Measurements from ENCODE around the gene RNU4-1. TPM values are rescaled to one million over a fixed set of nuclear protein-coding genes. Genes with fewer than 3 reads are reported as not detected.
A peak's percentile ranks its signal among the peaks of the same experiment; 100 is the strongest.

Gene RNU4-1
- total and polyA plus RNA-seq, 9 of the 15 experiments (the other 6 are each of a cell fraction or from before 2014, with no cell fraction given) = under 0.01 to 19,719 (median 3,563) TPM; not detected in 4

DNA sequence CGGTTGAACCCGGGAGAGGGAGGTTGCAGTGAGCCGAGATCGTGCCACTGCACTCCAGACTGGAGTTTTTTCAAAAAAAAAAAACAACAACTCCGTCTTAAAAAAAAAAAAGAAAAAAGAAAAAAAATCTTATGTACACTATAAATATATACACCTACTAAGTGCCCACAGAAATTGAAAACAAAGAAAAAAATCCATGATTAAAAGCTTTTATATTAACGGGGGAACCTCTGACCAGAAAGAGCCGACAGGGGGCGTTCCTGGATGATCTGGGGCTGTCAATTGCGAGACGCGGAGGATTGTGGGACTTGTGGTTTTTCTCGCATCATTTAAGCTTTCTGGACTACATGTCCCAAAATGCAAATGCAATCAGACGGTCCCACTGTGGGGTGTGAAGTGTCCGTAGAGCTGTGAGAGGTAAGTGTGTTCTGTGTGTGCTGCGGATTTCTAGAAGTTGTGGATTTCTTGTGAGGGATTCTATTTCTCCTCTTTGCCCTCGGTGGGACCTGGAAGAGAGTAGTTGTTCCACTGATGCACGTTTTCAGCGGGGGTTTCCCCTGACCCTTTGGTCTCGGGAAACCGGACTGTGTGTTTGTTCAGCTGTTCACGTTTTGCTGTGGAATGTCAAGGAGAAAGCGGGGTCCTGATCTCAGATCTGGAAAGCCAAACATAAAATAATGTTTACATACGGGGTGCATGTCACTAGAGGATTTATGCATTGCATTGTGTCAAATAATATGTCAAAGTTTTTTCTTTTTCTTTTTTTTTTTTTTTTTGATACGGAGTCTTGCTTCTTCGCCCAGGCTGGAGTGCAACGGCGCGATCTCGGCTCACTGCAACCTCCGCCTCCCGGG, 9.2 kb upstream of the RNU4-1 start, which contains the start of gene SIRT4 (continued):
- TF ChIP-seq, protein P1, sequence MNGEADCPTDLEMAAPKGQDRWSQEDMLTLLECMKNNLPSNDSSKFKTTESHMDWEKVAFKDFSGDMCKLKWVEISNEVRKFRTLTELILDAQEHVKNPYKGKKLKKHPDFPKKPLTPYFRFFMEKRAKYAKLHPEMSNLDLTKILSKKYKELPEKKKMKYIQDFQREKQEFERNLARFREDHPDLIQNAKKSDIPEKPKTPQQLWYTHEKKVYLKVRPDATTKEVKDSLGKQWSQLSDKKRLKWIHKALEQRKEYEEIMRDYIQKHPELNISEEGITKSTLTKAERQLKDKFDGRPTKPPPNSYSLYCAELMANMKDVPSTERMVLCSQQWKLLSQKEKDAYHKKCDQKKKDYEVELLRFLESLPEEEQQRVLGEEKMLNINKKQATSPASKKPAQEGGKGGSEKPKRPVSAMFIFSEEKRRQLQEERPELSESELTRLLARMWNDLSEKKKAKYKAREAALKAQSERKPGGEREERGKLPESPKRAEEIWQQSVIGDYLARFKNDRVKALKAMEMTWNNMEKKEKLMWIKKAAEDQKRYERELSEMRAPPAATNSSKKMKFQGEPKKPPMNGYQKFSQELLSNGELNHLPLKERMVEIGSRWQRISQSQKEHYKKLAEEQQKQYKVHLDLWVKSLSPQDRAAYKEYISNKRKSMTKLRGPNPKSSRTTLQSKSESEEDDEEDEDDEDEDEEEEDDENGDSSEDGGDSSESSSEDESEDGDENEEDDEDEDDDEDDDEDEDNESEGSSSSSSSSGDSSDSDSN (IDR thresholded peaks at IDR 0.05; ENCODE audit: borderline replicate concordance in 1 of 2, low read depth in 2 of 2, low read length in 2 of 2) = no peak
- TF ChIP-seq PHF8 (IDR thresholded peaks at IDR 0.05; ENCODE audit: borderline replicate concordance, low read length) (peak; percentile 29; the same call in 1 of the 2 replicates), IRF9 (tag; IDR thresholded peaks at IDR 0.05) (no peak), ZNF696 (CRISPR knock-in tag; conservative IDR thresholded peaks at IDR 0.05) (no peak), CCNT2 (IDR thresholded peaks at IDR 0.05; ENCODE audit: borderline replicate concordance, extremely low read depth, insufficient read length, low read depth, low read length) (no peak), BRCA1 (IDR thresholded peaks at IDR 0.05) (no peak), BRCA1 (CRISPR knock-in tag; IDR thresholded peaks at IDR 0.05) (no peak), MYBL2 (IDR thresholded peaks at IDR 0.05; ENCODE audit: low read depth) (no peak), MYBL2 (CRISPR knock-in tag; IDR thresholded peaks at IDR 0.05; ENCODE audit: borderline replicate concordance) (no peak), SOX6 (IDR thresholded peaks at IDR 0.05) (peak; percentile 14; the same call in 1 of the 2 replicates)
- TF ChIP-seq, protein P2, sequence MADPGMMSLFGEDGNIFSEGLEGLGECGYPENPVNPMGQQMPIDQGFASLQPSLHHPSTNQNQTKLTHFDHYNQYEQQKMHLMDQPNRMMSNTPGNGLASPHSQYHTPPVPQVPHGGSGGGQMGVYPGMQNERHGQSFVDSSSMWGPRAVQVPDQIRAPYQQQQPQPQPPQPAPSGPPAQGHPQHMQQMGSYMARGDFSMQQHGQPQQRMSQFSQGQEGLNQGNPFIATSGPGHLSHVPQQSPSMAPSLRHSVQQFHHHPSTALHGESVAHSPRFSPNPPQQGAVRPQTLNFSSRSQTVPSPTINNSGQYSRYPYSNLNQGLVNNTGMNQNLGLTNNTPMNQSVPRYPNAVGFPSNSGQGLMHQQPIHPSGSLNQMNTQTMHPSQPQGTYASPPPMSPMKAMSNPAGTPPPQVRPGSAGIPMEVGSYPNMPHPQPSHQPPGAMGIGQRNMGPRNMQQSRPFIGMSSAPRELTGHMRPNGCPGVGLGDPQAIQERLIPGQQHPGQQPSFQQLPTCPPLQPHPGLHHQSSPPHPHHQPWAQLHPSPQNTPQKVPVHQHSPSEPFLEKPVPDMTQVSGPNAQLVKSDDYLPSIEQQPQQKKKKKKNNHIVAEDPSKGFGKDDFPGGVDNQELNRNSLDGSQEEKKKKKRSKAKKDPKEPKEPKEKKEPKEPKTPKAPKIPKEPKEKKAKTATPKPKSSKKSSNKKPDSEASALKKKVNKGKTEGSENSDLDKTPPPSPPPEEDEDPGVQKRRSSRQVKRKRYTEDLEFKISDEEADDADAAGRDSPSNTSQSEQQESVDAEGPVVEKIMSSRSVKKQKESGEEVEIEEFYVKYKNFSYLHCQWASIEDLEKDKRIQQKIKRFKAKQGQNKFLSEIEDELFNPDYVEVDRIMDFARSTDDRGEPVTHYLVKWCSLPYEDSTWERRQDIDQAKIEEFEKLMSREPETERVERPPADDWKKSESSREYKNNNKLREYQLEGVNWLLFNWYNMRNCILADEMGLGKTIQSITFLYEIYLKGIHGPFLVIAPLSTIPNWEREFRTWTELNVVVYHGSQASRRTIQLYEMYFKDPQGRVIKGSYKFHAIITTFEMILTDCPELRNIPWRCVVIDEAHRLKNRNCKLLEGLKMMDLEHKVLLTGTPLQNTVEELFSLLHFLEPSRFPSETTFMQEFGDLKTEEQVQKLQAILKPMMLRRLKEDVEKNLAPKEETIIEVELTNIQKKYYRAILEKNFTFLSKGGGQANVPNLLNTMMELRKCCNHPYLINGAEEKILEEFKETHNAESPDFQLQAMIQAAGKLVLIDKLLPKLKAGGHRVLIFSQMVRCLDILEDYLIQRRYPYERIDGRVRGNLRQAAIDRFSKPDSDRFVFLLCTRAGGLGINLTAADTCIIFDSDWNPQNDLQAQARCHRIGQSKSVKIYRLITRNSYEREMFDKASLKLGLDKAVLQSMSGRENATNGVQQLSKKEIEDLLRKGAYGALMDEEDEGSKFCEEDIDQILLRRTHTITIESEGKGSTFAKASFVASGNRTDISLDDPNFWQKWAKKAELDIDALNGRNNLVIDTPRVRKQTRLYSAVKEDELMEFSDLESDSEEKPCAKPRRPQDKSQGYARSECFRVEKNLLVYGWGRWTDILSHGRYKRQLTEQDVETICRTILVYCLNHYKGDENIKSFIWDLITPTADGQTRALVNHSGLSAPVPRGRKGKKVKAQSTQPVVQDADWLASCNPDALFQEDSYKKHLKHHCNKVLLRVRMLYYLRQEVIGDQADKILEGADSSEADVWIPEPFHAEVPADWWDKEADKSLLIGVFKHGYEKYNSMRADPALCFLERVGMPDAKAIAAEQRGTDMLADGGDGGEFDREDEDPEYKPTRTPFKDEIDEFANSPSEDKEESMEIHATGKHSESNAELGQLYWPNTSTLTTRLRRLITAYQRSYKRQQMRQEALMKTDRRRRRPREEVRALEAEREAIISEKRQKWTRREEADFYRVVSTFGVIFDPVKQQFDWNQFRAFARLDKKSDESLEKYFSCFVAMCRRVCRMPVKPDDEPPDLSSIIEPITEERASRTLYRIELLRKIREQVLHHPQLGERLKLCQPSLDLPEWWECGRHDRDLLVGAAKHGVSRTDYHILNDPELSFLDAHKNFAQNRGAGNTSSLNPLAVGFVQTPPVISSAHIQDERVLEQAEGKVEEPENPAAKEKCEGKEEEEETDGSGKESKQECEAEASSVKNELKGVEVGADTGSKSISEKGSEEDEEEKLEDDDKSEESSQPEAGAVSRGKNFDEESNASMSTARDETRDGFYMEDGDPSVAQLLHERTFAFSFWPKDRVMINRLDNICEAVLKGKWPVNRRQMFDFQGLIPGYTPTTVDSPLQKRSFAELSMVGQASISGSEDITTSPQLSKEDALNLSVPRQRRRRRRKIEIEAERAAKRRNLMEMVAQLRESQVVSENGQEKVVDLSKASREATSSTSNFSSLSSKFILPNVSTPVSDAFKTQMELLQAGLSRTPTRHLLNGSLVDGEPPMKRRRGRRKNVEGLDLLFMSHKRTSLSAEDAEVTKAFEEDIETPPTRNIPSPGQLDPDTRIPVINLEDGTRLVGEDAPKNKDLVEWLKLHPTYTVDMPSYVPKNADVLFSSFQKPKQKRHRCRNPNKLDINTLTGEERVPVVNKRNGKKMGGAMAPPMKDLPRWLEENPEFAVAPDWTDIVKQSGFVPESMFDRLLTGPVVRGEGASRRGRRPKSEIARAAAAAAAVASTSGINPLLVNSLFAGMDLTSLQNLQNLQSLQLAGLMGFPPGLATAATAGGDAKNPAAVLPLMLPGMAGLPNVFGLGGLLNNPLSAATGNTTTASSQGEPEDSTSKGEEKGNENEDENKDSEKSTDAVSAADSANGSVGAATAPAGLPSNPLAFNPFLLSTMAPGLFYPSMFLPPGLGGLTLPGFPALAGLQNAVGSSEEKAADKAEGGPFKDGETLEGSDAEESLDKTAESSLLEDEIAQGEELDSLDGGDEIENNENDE (IDR thresholded peaks at IDR 0.05; ENCODE audit: low read depth, low read length) = no peak
